Neutrophil (primary cell): Measurements from ENCODE around the gene BMP8A.
"Not testable (repeated sequence)": the region's sequence is repeated elsewhere in the genome, so short reads cannot be mapped to it uniquely, and the experiment has no call there.

ENCODE experiments used
- H3K27ac ChIP-seq: fragments of 200-600 bp; sonication (generic); 2 replicates; pipeline ENCODE4 v1.5.1; 2016; ENCODE audit warnings: mild to moderate bottlenecking, moderate library complexity
- H3K27me3 ChIP-seq: fragments of 200-600 bp; sonication (generic); 2 replicates; pipeline ENCODE4 v1.6.0; 2016; ENCODE audit warnings: mild to moderate bottlenecking
- H3K36me3 ChIP-seq: fragments of 200-600 bp; sonication (generic); 2 replicates; pipeline ENCODE4 v1.5.1; 2017
- H3K4me1 ChIP-seq, 2 experiments: fragments of 200-600 bp in 1 of 2; sonication (generic) in 1 of 2; 1 replicate in 1 of 2; 2 replicates in 1 of 2; pipeline versions ENCODE4 v1.5.1 to v1.6.1; 2013 to 2016; ENCODE audit warnings: low read depth in 1 of 2, low read length in 1 of 2, mild to moderate bottlenecking in 1 of 2, moderate library complexity in 1 of 2; ENCODE audit not compliant: control insufficient read depth in 1 of 2, insufficient read depth in 1 of 2
- H3K4me3 ChIP-seq, 2 experiments: fragments of 200-600 bp in 1 of 2; sonication (generic) in 1 of 2; 1 replicate in 1 of 2; 2 replicates in 1 of 2; pipeline ENCODE4 v1.5.1; 2013 to 2016; ENCODE audit warnings: low read depth in 1 of 2, low read length in 1 of 2, mild to moderate bottlenecking in 1 of 2, moderate library complexity in 1 of 2
- H3K9me3 ChIP-seq: fragments of 200-600 bp; sonication (generic); 2 replicates; pipeline ENCODE4 v1.5.1; 2016
- TF ChIP-seq, protein P1 (sequence below): fragments of 200-600 bp; sonication (generic); IDR thresholded peaks from 2 replicates; pipeline ENCODE4 v1.5.1; 2016; ENCODE audit warnings: antibody characterized with exemption

The BMP8A gene

GRCh38 chr1:39508266-39508665, 16.8 kb downstream of the BMP8A start:
- H3K4me1 ChIP-seq: peaks cover 9 to 21% of the 10 kb centered on the region in 2 experiments
- no peaks in the 10 kb centered on the region for H3K9me3 ChIP-seq
- H3K4me3 ChIP-seq: no peak overlapping the region
- no peaks in the 10 kb centered on the region for H3K36me3 ChIP-seq
- H3K27me3 ChIP-seq: peaks cover 39% of the 10 kb centered on the region
- TF ChIP-seq, protein P1, sequence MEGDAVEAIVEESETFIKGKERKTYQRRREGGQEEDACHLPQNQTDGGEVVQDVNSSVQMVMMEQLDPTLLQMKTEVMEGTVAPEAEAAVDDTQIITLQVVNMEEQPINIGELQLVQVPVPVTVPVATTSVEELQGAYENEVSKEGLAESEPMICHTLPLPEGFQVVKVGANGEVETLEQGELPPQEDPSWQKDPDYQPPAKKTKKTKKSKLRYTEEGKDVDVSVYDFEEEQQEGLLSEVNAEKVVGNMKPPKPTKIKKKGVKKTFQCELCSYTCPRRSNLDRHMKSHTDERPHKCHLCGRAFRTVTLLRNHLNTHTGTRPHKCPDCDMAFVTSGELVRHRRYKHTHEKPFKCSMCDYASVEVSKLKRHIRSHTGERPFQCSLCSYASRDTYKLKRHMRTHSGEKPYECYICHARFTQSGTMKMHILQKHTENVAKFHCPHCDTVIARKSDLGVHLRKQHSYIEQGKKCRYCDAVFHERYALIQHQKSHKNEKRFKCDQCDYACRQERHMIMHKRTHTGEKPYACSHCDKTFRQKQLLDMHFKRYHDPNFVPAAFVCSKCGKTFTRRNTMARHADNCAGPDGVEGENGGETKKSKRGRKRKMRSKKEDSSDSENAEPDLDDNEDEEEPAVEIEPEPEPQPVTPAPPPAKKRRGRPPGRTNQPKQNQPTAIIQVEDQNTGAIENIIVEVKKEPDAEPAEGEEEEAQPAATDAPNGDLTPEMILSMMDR: no peak
- no peak overlapping the region for H3K27ac ChIP-seq

- TF ChIP-seq, protein P1: no peak
- Histone ChIP-seq H3K27me3 (peaks cover 46% of the 10 kb centered on the region), H3K36me3 (no peaks in the 10 kb centered on the region), H3K9me3 (no peaks in the 10 kb centered on the region), H3K27ac (no peak overlapping the region), H3K4me1 (peaks cover 9 to 21% of the 10 kb centered on the region in 2 experiments), H3K4me3 (no peak overlapping the region)
These were observed 17.4 kb downstream of the BMP8A start for GRCh38 chr1:39508857-39509305.

DNA sequence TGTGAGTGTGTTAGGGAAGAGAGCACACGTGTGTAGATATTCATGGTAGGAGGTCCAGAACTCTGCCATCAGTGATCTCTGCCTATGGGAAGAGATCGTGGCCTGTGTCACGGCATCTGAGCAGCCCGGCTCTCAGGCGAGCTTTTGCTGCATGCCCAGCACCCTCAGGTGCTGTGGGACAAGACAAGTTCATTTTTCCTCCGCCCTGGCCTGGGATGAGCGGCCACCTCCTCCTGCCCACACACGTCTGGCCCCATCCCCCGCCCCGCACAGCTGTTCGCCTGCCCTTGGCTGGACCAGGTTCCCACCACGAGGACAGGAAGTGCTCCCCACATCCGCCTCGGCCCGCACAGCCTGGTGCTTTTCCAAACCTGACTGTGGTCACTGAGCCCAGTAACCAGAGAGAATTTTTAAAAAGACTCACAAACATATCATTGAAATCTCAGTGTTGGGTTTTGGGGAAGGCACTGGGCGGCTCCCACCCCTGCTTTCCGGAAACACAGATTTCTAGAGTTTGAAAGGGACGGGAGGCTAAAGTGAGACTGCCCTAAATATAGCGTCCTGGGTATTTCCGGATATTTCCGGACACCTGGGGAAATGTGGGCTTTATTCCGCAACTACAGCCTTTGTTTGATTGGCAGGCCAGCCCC, 18.0 kb downstream of the BMP8A start:
- Histone ChIP-seq H3K36me3 (no peaks in the 10 kb centered on the region), H3K4me3 (no peak overlapping the region), H3K4me1 (peaks cover 9 to 21% of the 10 kb centered on the region in 2 experiments), H3K9me3 (no peaks in the 10 kb centered on the region), H3K27me3 (peaks cover 50% of the 10 kb centered on the region), H3K27ac (no peak overlapping the region)
- TF ChIP-seq, protein P1: no peak

DNA sequence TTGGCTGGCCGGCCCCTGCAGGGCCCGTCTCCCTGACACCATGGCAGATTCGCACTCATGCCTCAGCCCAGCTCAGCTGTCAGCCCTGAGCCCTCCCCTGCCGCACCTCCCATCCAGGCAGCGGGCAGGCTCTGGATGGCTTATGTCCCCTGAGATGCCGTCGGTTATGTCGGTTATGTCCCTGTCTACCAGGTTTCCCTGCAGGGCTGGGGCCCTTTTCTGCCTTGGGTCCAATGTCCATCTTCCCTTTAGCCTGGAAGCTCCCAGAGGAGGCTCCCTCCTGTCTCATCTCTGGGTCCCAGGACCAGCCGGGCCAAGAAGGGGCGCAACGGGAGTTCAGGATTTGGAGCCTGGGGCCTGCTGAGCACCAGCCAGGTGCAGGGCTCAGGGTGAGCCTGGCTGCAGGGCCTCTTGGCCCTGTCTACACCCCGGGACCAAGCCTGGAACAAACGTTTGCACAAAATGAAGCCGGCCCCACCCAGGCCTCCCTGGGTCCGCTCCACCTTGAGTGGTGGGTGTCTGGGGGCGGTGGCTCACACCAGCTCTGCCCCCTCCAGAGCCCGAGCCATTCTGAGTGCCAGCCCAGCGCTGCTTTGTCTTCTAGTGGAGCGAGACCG, 19.2 kb downstream of the BMP8A start:
- H3K36me3 ChIP-seq, H3K9me3 ChIP-seq, H3K4me3 ChIP-seq, H3K27ac ChIP-seq: not testable (repeated sequence)
- Histone ChIP-seq H3K27me3 (peaks cover 58% of the 10 kb centered on the region), H3K4me1 (peaks cover 9 to 25% of the 10 kb centered on the region in 2 experiments)

- not testable (repeated sequence) for H3K4me3 ChIP-seq, H3K27ac ChIP-seq, H3K9me3 ChIP-seq, H3K36me3 ChIP-seq
- Histone ChIP-seq H3K27me3 (peaks cover 59% of the 10 kb centered on the region), H3K4me1 (peaks cover 9 to 21% of the 10 kb centered on the region in 2 experiments)
These were observed 20.0 kb downstream of the BMP8A start for GRCh38 chr1:39511477-39511876.

- H3K4me1 ChIP-seq: peaks cover 9 to 18% of the 10 kb centered on the region in 2 experiments
- not testable (repeated sequence) for H3K9me3 ChIP-seq, H3K36me3 ChIP-seq, H3K4me3 ChIP-seq, H3K27ac ChIP-seq
- peaks cover 58% of the 10 kb centered on the region for H3K27me3 ChIP-seq
These were observed 20.9 kb downstream of the BMP8A start for GRCh38 chr1:39512234-39512847.

GRCh38 chr1:39514710-39515124, 23.3 kb downstream of the BMP8A start:
- H3K4me1 ChIP-seq, H3K9me3 ChIP-seq, H3K36me3 ChIP-seq, H3K4me3 ChIP-seq, H3K27ac ChIP-seq: not testable (repeated sequence)
- peaks cover 36% of the 10 kb centered on the region for H3K27me3 ChIP-seq

- H3K4me3 ChIP-seq, H3K4me1 ChIP-seq, H3K27ac ChIP-seq, H3K9me3 ChIP-seq, H3K36me3 ChIP-seq: not testable (repeated sequence)
- peaks cover 35% of the 10 kb centered on the region for H3K27me3 ChIP-seq
These were observed 24.0 kb downstream of the BMP8A start for GRCh38 chr1:39515131-39516086.

DNA sequence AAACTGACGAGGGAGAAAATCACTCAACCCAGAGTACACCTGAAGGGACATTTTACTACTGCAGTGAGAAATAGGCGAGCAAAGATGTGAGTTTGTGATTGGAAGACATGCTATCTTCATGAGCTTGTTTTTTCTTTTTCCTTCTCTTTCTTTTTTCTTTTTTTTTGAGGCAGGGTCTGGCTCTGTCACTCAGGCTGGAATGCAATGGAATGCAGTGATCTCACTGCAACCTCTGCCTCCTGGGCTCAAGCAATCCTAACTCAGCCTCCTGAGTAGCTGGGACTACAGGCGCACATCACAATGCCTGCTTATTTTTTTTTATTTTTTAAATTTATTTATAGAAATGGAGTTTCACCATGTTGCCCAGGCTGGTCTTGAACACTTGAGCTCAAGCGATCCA, 25.4 kb downstream of the BMP8A start:
- not testable (repeated sequence) for H3K27ac ChIP-seq, H3K9me3 ChIP-seq, H3K36me3 ChIP-seq, H3K4me1 ChIP-seq, H3K4me3 ChIP-seq
- peaks cover 30% of the 10 kb centered on the region for H3K27me3 ChIP-seq

DNA sequence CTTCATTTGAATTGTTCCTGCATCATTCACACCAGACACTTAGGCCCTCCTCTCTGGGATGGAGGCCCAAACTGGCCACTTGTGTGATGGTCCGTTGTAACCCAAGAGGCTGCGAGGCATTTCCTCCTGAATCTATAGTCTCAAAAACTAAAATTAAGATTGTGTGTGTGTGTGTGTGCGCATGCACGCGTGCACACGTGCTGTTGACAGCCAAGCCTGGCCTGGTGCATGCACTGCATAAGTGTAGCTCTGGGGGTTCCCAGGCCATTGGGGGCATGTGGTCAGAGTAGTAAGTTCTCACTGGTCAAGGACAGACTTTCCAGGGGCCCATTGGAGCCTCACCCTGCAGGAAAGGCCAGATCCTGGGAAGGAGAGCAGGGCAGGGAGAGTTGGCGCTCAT, 26.5 kb downstream of the BMP8A start:
- peaks cover 30% of the 10 kb centered on the region for H3K27me3 ChIP-seq
- not testable (repeated sequence) for H3K27ac ChIP-seq, H3K9me3 ChIP-seq, H3K36me3 ChIP-seq, H3K4me1 ChIP-seq, H3K4me3 ChIP-seq
